ENCODE data around the gene BYSL.
A peak's percentile ranks its signal among the peaks of the same experiment; 100 is the strongest.

BYSL gene

GRCh38 chr6:41885930-41886329 is 35.4 kb upstream of the BYSL start:
- TF ChIP-seq Cebpa-rat (IDR thresholded peaks at IDR 0.05), result no peak
- Histone ChIP-seq H3K36me3 (peaks cover 73% of the 10 kb centered on the region), H3K4me2 (no peak overlapping the region), H3K27me3 (no peaks in the 10 kb centered on the region), H3K27ac (no peak overlapping the region), H4K20me1 (peaks cover 67% of the 10 kb centered on the region), H3K9ac (no peak overlapping the region), H3K4me1 (peaks cover 2% of the 10 kb centered on the region), H3K9me3 (no peaks in the 10 kb centered on the region), H3K4me3 (no peak overlapping the region)

DNA sequence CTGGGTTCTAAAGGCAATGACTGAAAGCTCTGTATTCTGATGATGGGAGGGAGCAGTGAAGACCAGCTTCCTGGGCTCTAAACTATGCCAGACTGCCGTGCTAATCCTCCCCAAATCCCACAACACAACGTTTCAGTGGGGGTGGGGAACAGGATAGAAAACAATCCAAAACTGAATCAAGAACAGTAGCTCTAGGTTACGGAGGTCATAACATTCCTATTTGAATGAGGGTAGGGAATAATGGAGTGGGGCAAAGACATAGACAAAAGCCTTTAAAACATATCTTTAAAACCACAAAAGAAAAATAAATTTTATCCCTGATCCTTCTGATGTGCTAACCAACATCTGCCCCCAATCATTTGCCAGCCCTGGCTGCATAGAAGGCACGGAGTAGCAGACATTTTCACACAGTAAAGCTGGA is 34.0 kb upstream of the BYSL start:
- Histone ChIP-seq H3K4me2 (no peak overlapping the region), H3K9ac (no peak overlapping the region), H3K9me3 (no peaks in the 10 kb centered on the region), H4K20me1 (peaks cover 77% of the 10 kb centered on the region), H3K4me3 (no peak overlapping the region), H3K4me1 (peaks cover 16% of the 10 kb centered on the region), H3K36me3 (peaks cover 77% of the 10 kb centered on the region), H3K27ac (no peak overlapping the region), H3K27me3 (no peaks in the 10 kb centered on the region)
- no peak for TF ChIP-seq Cebpa-rat (IDR thresholded peaks at IDR 0.05)

GRCh38 chr6:41892921-41893564 is 28.3 kb upstream of the BYSL start:
- H3K36me3 ChIP-seq, result peaks cover 30% of the 10 kb centered on the region; the same call in 1 of the 2 replicates
- H3K27me3 ChIP-seq, result no peaks in the 10 kb centered on the region
- H3K4me3 ChIP-seq, result peak overlapping the region; percentile 78
- H3K9me3 ChIP-seq, result no peaks in the 10 kb centered on the region
- TF ChIP-seq Cebpa-rat (IDR thresholded peaks at IDR 0.05), result no peak
- peak overlapping the region; percentile 92 for H3K9ac ChIP-seq
- peak overlapping the region; percentile 82; the same call in 1 of the 2 replicates for H3K27ac ChIP-seq
- H3K4me1 ChIP-seq, result peaks cover 49% of the 10 kb centered on the region
- H4K20me1 ChIP-seq, result peaks cover 46% of the 10 kb centered on the region
- H3K4me2 ChIP-seq, result peak overlapping the region; percentile 98

GRCh38 chr6:41894366-41895299 is 26.7 kb upstream of the BYSL start:
- TF ChIP-seq Cebpa-rat (IDR thresholded peaks at IDR 0.05), result no peak
- H4K20me1 ChIP-seq, result peaks cover 45% of the 10 kb centered on the region

DNA sequence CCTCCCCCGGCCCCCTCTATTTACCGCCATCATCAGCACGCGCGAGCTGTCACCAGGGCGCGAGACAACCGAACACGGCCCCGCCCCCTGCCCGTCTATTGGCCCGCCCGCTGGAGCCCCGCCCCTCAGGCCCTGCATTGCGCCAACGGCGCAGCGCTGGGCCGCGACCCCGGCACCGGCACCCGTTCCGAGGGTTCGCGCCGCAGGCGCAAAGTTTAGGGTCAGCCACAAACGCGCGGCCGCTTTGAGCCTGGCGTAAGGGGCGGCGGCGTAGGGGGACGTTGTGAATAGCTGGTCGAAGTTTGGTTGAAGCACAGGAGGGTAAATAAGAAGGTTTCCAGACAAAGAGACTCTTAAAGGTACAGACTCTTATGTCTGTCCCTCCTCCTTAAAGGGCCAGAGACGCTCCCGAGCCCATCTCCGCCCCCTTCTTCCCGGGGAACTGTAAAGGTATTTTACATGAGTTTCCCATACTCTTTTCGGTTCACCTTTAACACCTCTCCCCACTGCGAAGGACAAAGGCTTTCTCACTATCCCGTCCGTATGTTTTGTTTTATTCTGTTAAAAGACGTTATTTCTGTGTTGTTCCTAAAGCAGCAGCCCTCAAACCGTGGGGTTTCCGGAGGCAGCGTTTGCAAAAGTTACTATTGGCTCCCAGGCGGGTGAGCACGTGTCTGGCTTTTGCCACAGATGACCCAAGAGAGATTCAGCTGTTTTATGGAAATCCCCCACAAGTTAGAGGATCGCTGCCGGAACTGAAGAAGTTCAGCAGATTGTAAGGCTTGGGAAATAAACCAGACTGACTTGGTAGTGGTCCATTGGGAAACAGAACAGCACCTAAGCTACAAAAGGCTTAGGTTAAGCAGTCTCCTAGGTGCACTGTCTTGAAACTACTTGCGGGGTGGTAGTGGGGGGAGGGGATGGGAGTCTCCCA is 25.7 kb upstream of the BYSL start, which contains the start of gene USP49:
TSS of gene USP49 (minus strand) at position 76 of the 934 bp plus-strand sequence. CDS start 88,392 bp downstream, outside the sequence.
- TF ChIP-seq Cebpa-rat (IDR thresholded peaks at IDR 0.05), result no peak
- H3K4me1 ChIP-seq, result peaks cover 49% of the 10 kb centered on the region
- peak within 1 kb of the TSS; percentile 93 for H3K27ac ChIP-seq

More at GRCh38 chr6:41894366-41895299, 26.7 kb upstream of the BYSL start:
- peak overlapping the region; percentile 78 for H3K4me3 ChIP-seq
- peaks cover 49% of the 10 kb centered on the region for H3K4me1 ChIP-seq
- peaks cover 29% of the 10 kb centered on the region for H3K36me3 ChIP-seq
- H3K9me3 ChIP-seq, result no peaks in the 10 kb centered on the region
- H3K9ac ChIP-seq, result peak overlapping the region; percentile 92
- peak overlapping the region; percentile 82 for H3K27ac ChIP-seq
- H3K27me3 ChIP-seq, result no peaks in the 10 kb centered on the region
- peak overlapping the region; percentile 98 for H3K4me2 ChIP-seq

DNA sequence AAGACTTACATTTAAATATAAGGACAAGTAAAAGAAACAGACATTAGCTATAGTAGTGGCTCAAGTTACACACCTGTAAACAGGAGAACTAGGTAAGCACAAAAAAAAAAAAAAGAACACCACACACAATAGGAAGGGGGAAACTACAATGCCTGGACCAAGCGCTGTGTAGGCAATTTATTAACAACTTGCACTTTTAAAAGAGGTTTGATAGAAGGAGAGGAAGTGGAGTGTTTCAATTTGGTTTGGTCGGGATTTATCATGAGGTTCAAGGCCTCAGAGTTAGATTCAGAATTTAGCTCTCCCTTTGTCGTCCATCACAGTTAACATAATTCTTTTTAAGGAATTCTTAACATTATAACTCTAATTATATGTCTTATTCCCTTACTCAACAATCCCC is 25.0 kb upstream of the BYSL start:
- Histone ChIP-seq H3K36me3 (peaks cover 31% of the 10 kb centered on the region), H3K4me3 (peak overlapping the region; percentile 78), H4K20me1 (peaks cover 32% of the 10 kb centered on the region), H3K9me3 (no peaks in the 10 kb centered on the region), H3K4me1 (peaks cover 44% of the 10 kb centered on the region), H3K27ac (peak overlapping the region; percentile 93), H3K27me3 (no peaks in the 10 kb centered on the region), H3K4me2 (peak overlapping the region; percentile 84), H3K9ac (peak overlapping the region; percentile 92)
- TF ChIP-seq Cebpa-rat (IDR thresholded peaks at IDR 0.05), result no peak

More for the DNA sequence above, 25.7 kb upstream of the BYSL start, which contains the start of gene USP49:
- H3K36me3 ChIP-seq, result peaks cover 31% of the 10 kb centered on the region
- H3K9ac ChIP-seq, result peak within 1 kb of the TSS; percentile 92
- no peaks in the 10 kb centered on the region for H3K9me3 ChIP-seq
- H4K20me1 ChIP-seq, result peaks cover 39% of the 10 kb centered on the region
- H3K27me3 ChIP-seq, result no peaks in the 10 kb centered on the region
- H3K4me2 ChIP-seq, result peak within 1 kb of the TSS; percentile 98
- H3K4me3 ChIP-seq, result peak within 1 kb of the TSS; percentile 78

GRCh38 chr6:41900861-41901260 is 20.4 kb upstream of the BYSL start:
- H4K20me1 ChIP-seq, result no peaks in the 10 kb centered on the region
- H3K9me3 ChIP-seq, result no peaks in the 10 kb centered on the region
- H3K4me1 ChIP-seq, result peaks cover 22% of the 10 kb centered on the region
- H3K27me3 ChIP-seq, result no peaks in the 10 kb centered on the region
- H3K36me3 ChIP-seq, result peaks cover 72% of the 10 kb centered on the region
- H3K4me3 ChIP-seq, result no peak overlapping the region
- no peak for TF ChIP-seq Cebpa-rat (IDR thresholded peaks at IDR 0.05)
- H3K4me2 ChIP-seq, result no peak overlapping the region
- no peak overlapping the region for H3K9ac ChIP-seq
- H3K27ac ChIP-seq, result no peak overlapping the region

DNA sequence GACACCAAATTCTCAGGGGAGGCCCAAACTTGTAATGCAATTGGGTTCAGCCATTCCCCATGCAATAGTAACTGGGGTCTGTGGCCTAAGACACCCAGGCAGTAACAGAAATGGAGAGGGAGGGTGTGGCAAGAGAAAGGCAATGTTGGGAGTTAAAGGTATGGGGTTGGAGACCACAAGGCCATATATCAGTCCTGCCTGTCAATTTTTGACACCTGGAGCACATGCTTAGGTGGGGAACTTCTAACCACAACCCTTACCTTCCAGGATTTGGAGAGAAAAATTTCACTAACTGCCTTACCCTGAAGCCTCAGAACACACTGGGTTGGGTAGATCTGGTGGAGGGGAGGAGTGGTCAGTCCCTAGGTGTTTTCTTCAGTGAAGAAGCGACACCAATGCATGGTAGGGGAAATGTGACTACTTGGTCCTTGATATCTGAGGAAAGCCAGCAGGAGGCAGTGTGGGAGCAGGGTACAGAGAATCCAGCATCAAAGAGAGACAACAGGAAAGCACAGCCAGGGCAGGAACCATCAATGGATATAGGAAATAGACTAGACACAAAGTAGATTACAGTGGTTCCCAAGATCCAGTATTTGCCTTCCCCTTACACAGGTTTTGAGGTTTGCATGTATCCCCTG is 19.3 kb upstream of the BYSL start:
- no peak overlapping the region for H3K4me2 ChIP-seq
- peaks cover 11% of the 10 kb centered on the region for H3K4me1 ChIP-seq
- H3K27ac ChIP-seq, result no peak overlapping the region
- H3K27me3 ChIP-seq, result no peaks in the 10 kb centered on the region
- H3K9ac ChIP-seq, result no peak overlapping the region
- H3K36me3 ChIP-seq, result peaks cover 83% of the 10 kb centered on the region
- H4K20me1 ChIP-seq, result no peaks in the 10 kb centered on the region
- H3K4me3 ChIP-seq, result no peak overlapping the region
- no peak for TF ChIP-seq Cebpa-rat (IDR thresholded peaks at IDR 0.05)
- H3K9me3 ChIP-seq, result no peaks in the 10 kb centered on the region
